ENCODE results near the gene PUSL1. TPM values are rescaled to one million over a fixed set of nuclear protein-coding genes. Genes with fewer than 3 reads are reported as not detected.

PUSL1 gene
- total and polyA plus RNA-seq, 2 donors from 2014 or later, result 12.6 to 13.9 TPM

DNA sequence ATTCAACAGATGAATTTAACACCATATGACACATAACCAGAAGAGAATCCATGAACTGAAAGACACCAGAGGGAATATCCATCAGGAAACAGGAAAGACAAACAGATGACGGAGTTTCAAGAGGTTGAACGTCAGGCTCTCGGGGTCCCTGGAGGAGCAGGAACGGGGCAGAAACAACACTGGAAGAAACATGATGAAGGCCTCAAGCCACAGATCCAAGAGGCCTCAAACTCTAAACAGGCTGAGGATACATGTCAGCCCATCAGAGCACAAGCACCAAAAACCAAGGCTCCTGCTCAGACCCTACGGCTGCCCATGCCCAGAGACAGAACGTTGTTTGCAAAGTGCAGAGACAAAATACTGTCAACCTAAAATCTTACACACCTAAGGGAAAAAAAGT, 9.0 kb downstream of the PUSL1 start:
- TF ChIP-seq, protein P1, sequence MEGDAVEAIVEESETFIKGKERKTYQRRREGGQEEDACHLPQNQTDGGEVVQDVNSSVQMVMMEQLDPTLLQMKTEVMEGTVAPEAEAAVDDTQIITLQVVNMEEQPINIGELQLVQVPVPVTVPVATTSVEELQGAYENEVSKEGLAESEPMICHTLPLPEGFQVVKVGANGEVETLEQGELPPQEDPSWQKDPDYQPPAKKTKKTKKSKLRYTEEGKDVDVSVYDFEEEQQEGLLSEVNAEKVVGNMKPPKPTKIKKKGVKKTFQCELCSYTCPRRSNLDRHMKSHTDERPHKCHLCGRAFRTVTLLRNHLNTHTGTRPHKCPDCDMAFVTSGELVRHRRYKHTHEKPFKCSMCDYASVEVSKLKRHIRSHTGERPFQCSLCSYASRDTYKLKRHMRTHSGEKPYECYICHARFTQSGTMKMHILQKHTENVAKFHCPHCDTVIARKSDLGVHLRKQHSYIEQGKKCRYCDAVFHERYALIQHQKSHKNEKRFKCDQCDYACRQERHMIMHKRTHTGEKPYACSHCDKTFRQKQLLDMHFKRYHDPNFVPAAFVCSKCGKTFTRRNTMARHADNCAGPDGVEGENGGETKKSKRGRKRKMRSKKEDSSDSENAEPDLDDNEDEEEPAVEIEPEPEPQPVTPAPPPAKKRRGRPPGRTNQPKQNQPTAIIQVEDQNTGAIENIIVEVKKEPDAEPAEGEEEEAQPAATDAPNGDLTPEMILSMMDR (IDR thresholded peaks at IDR 0.05; ENCODE audit: borderline replicate concordance, extremely low read depth, insufficient read depth), result no peak
- H3K27me3 ChIP-seq (ENCODE audit: control insufficient read depth, insufficient read depth, low read length), result no peaks in the 10 kb centered on the region
- H3K4me1 ChIP-seq (ENCODE audit: control insufficient read depth in 2 of 3, insufficient read depth in 2 of 3, low read depth in 1 of 3, low read length in 3 of 3), result no peaks in the 10 kb centered on the region
- peaks cover 0 to 11% (median 8%) of the 10 kb centered on the region in 3 donors for H3K36me3 ChIP-seq (ENCODE audit: control insufficient read depth in 2 of 3, insufficient read depth in 3 of 3, low read length in 3 of 3)
- no peak overlapping the region for H3K27ac ChIP-seq (ENCODE audit: low read depth in 2 of 2, low read length in 2 of 2)
- DNase-seq (no peak), FAIRE-seq (no peak)
- no peaks in the 10 kb centered on the region for H3K9me3 ChIP-seq (ENCODE audit: control insufficient read depth in 2 of 3, insufficient read depth in 1 of 3, low read length in 3 of 3)
- intact Hi-C loops (cut with DNase I), result no loop called here
- H3K9ac ChIP-seq (ENCODE audit: low read length in 3 of 3), result no peak overlapping the region
- no peak overlapping the region for H3K4me3 ChIP-seq (ENCODE audit: low read length in 3 of 3)

DNA sequence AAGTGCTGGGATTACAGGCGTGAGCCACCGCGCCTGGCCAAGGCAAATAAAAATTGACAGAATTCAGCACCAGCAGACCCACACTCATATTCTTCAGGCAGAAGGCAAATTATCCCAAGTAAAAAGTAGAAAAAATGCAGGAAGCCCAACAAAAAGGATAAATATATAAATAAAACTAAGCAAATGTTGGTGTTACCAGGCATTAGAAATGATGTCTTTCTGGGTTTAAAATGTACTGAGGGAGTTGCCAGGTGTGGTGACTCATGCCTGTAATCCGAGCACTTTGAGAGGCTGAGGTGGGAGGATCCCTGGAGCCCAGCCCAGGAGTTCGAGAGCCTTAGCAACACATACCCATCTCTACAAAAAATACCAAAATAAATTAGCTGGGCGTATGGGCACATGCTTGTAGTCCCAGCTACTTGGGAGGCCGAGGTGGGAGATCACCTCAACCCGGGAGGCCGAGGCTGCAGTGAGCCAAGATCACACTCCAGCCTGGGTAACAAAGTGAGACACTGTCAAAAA, 9.8 kb downstream of the PUSL1 start:
- Histone ChIP-seq H3K36me3 (ENCODE audit: control insufficient read depth in 2 of 3, insufficient read depth in 3 of 3, low read length in 3 of 3) (peaks cover 0 to 8% (median 5%) of the 10 kb centered on the region in 3 donors), H3K27me3 (ENCODE audit: control insufficient read depth, insufficient read depth, low read length) (no peaks in the 10 kb centered on the region), H3K4me3 (ENCODE audit: low read length in 3 of 3) (no peak overlapping the region), H3K9me3 (ENCODE audit: control insufficient read depth in 2 of 3, insufficient read depth in 1 of 3, low read length in 3 of 3) (no peaks in the 10 kb centered on the region), H3K9ac (ENCODE audit: low read length in 3 of 3) (no peak overlapping the region), H3K27ac (ENCODE audit: low read depth in 2 of 2, low read length in 2 of 2) (no peak overlapping the region), H3K4me1 (ENCODE audit: control insufficient read depth in 2 of 3, insufficient read depth in 2 of 3, low read depth in 1 of 3, low read length in 3 of 3) (peaks cover 0 to 5% (median 3%) of the 10 kb centered on the region in 3 donors)
- TF ChIP-seq, protein P1 (IDR thresholded peaks at IDR 0.05; ENCODE audit: borderline replicate concordance, extremely low read depth, insufficient read depth), result no peak
- intact Hi-C loops (cut with DNase I), result no loop called here
- DNase-seq (no peak), FAIRE-seq (no peak)

DNA sequence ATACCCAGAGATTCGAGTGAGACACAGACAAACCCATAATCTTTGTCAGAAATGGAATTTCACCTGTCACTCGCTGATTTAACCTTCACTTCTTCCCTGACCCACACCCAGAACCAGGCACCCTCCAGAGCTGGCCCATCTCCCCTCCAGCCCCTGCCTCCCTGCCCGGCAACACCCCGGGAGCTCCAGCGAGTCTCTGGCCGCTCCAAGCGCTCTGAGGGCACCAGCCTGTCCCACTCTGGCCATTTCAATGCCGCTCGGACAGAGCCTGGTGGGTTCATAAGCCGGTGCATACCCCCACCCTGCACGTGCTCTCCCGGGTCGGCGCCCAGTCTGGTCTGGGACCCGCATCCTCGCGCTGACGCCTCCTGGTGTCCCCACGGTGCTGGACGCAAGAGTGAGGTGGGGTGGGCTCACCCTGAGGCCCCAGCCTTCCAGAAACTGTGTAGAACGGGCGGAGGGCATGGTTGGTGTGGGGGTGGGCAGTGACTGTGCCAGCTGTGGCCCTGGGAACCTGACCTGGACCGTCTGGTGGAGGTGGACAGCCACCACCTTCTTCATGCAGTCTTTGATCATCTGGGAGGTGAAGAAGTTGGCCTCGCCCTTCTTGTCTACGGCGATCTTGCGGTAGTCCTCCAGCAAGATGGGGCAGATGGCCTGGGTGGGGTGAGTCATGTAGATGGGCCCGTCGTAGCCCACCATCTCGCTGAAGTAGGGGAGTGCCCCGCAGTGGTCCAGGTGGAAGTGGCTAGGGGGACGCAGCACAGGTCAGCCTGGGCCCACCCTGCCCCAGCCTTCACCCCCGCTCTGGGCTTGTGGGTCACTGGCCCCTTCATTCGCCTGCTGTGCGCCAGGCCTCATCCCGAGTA, 10.6 kb downstream of the PUSL1 start:
- intact Hi-C loops (cut with DNase I), result no loop called here
- no peaks in the 10 kb centered on the region for H3K27me3 ChIP-seq (ENCODE audit: control insufficient read depth, insufficient read depth, low read length)
- DNase-seq, result no peak
- H3K4me3 ChIP-seq (ENCODE audit: low read length in 3 of 3), result no peak overlapping the region
- TF ChIP-seq, protein P1 (IDR thresholded peaks at IDR 0.05; ENCODE audit: borderline replicate concordance, extremely low read depth, insufficient read depth), result no peak
- no peak overlapping the region for H3K27ac ChIP-seq (ENCODE audit: low read depth in 2 of 2, low read length in 2 of 2)
- no peak overlapping the region for H3K9ac ChIP-seq (ENCODE audit: low read length in 3 of 3)
- no peak for FAIRE-seq
- no peaks in the 10 kb centered on the region for H3K9me3 ChIP-seq (ENCODE audit: control insufficient read depth in 2 of 3, insufficient read depth in 1 of 3, low read length in 3 of 3)
- peaks cover 0 to 8% (median 3%) of the 10 kb centered on the region in 3 donors for H3K36me3 ChIP-seq (ENCODE audit: control insufficient read depth in 2 of 3, insufficient read depth in 3 of 3, low read length in 3 of 3)
- peaks cover 0 to 5% (median 3%) of the 10 kb centered on the region in 3 donors for H3K4me1 ChIP-seq (ENCODE audit: control insufficient read depth in 2 of 3, insufficient read depth in 2 of 3, low read depth in 1 of 3, low read length in 3 of 3)

Data from kidney (tissue), 14 donors.